Measurements from ENCODE around the gene IL18.
"Not testable (repeated sequence)": the region's sequence is repeated elsewhere in the genome, so short reads cannot be mapped to it uniquely, and the experiment has no call there.

IL18 gene

GRCh38 chr11:112163875-112164685, at the start of gene IL18:
Gene IL18, minus strand, starts transcription at chr11:112164094. Its CDS starts 9,041 bp downstream, at chr11:112155053.
- DNase-seq = no peak

GRCh38 chr11:112212710-112213109, 48.8 kb upstream of the IL18 start:
- no peak for DNase-seq

- no peak for DNase-seq
Measured at GRCh38 chr11:112212290-112212689, 48.4 kb upstream of the IL18 start.

GRCh38 chr11:112211536-112211935, 47.6 kb upstream of the IL18 start:
- no peak for DNase-seq

- DNase-seq = no peak
Measured at GRCh38 chr11:112210890-112211289, 47.0 kb upstream of the IL18 start.

GRCh38 chr11:112206071-112206470, 42.2 kb upstream of the IL18 start:
- no peak for DNase-seq

GRCh38 chr11:112200252-112200651, 36.4 kb upstream of the IL18 start:
- DNase-seq = no peak

- DNase-seq = not testable (repeated sequence)
Measured at GRCh38 chr11:112199101-112199500, 35.2 kb upstream of the IL18 start.

GRCh38 chr11:112196519-112197087, 32.7 kb upstream of the IL18 start:
- no peak for DNase-seq

- no peak for DNase-seq
Measured at GRCh38 chr11:112195951-112196351, 32.1 kb upstream of the IL18 start.

- not testable (repeated sequence) for DNase-seq
Measured at GRCh38 chr11:112195113-112195512, 31.2 kb upstream of the IL18 start.

- DNase-seq = no peak
Measured at GRCh38 chr11:112186304-112186703, 22.4 kb upstream of the IL18 start.

- no peak for DNase-seq
Measured at GRCh38 chr11:112185883-112186282, 22.0 kb upstream of the IL18 start.

GRCh38 chr11:112182867-112183266, 19.0 kb upstream of the IL18 start:
- DNase-seq = no peak

GRCh38 chr11:112179601-112180000, 15.7 kb upstream of the IL18 start:
- DNase-seq = no peak

- DNase-seq = no peak
Measured at GRCh38 chr11:112178936-112179335, 15.0 kb upstream of the IL18 start.

GRCh38 chr11:112178428-112178827, 14.5 kb upstream of the IL18 start:
- DNase-seq = no peak

GRCh38 chr11:112177589-112177988, 13.7 kb upstream of the IL18 start:
- DNase-seq = no peak

- no peak for DNase-seq
Measured at GRCh38 chr11:112176077-112176476, 12.2 kb upstream of the IL18 start.

- no peak for DNase-seq
Measured at GRCh38 chr11:112175599-112175952, 11.7 kb upstream of the IL18 start.

GRCh38 chr11:112174789-112175598, 11.1 kb upstream of the IL18 start, which contains the start of gene BCO2:
Gene BCO2, plus strand, starts transcription at chr11:112175512. Its CDS starts 90 bp downstream, at chr11:112175602.
- DNase-seq = peak; percentile 26

- DNase-seq = no peak
Measured at GRCh38 chr11:112173152-112173551, 9.3 kb upstream of the IL18 start.

GRCh38 chr11:112172362-112172994, 8.6 kb upstream of the IL18 start:
- DNase-seq = no peak
